T-helper 1 cell treated with Interleukin-12 subunit alpha and Interleukin-12 subunit beta and Interleukin-4 antibody, amounts not matched to agents 30 μg/mL and 1 μg/mL, for 36 hours (primary cell): ENCODE results near the gene EDIL3.

Experiments used
- H3K27ac Mint-ChIP-seq: one replicate; pipeline ENCODE4 v1.8.0; 2021; ENCODE audit warnings: mild to moderate bottlenecking, mixed read lengths
- H3K27me3 Mint-ChIP-seq: one replicate; pipeline ENCODE4 v1.8.0; 2021; ENCODE audit warnings: low read depth, mixed read lengths
- H3K36me3 Mint-ChIP-seq: one replicate; pipeline ENCODE4 v1.8.0; 2021; ENCODE audit warnings: low read depth, mixed read lengths
- H3K4me1 Mint-ChIP-seq: one replicate; pipeline ENCODE4 v1.8.0; 2021; ENCODE audit warnings: low read depth, mixed read lengths
- H3K4me3 Mint-ChIP-seq: one replicate; pipeline ENCODE4 v1.8.0; 2021; ENCODE audit warnings: mild to moderate bottlenecking, moderate library complexity, mixed read lengths
- H3K9me3 Mint-ChIP-seq: one replicate; pipeline ENCODE4 v1.8.0; 2021; ENCODE audit warnings: mixed read lengths

EDIL3 gene

GRCh38 chr5:84384604-84385575 lies at the start of gene EDIL3:
TSS of gene EDIL3 (minus strand) at chr5:84384880. CDS start at chr5:84384374, 506 bp downstream.
- Mint-ChIP-seq H3K4me1 (peaks cover 5% of the 10 kb centered on the region), H3K36me3 (no peaks in the 10 kb centered on the region), H3K27ac (no peak within 1 kb of the TSS), H3K27me3 (peaks cover 56% of the 10 kb centered on the region), H3K4me3 (no peak within 1 kb of the TSS), H3K9me3 (no peaks in the 10 kb centered on the region)

GRCh38 chr5:84433461-84433860 lies 48.8 kb upstream of the EDIL3 start:
- H3K4me3 Mint-ChIP-seq = no peak overlapping the region
- H3K9me3 Mint-ChIP-seq = no peaks in the 10 kb centered on the region
- H3K4me1 Mint-ChIP-seq = no peaks in the 10 kb centered on the region
- no peaks in the 10 kb centered on the region for H3K36me3 Mint-ChIP-seq
- H3K27me3 Mint-ChIP-seq = no peaks in the 10 kb centered on the region
- no peak overlapping the region for H3K27ac Mint-ChIP-seq

GRCh38 chr5:84430863-84431663 lies 46.4 kb upstream of the EDIL3 start:
- no peaks in the 10 kb centered on the region for H3K36me3 Mint-ChIP-seq
- no peaks in the 10 kb centered on the region for H3K9me3 Mint-ChIP-seq
- H3K4me3 Mint-ChIP-seq = no peak overlapping the region
- H3K27me3 Mint-ChIP-seq = no peaks in the 10 kb centered on the region
- no peaks in the 10 kb centered on the region for H3K4me1 Mint-ChIP-seq
- no peak overlapping the region for H3K27ac Mint-ChIP-seq

- no peak overlapping the region for H3K4me3 Mint-ChIP-seq
- no peak overlapping the region for H3K27ac Mint-ChIP-seq
- no peaks in the 10 kb centered on the region for H3K4me1 Mint-ChIP-seq
- H3K27me3 Mint-ChIP-seq = no peaks in the 10 kb centered on the region
- no peaks in the 10 kb centered on the region for H3K36me3 Mint-ChIP-seq
- no peaks in the 10 kb centered on the region for H3K9me3 Mint-ChIP-seq
Measured at GRCh38 chr5:84430079-84430478, 45.4 kb upstream of the EDIL3 start.

GRCh38 chr5:84425365-84425881 lies 40.7 kb upstream of the EDIL3 start:
- H3K4me3 Mint-ChIP-seq = no peak overlapping the region
- H3K27ac Mint-ChIP-seq = no peak overlapping the region
- no peaks in the 10 kb centered on the region for H3K27me3 Mint-ChIP-seq
- H3K4me1 Mint-ChIP-seq = no peaks in the 10 kb centered on the region
- no peaks in the 10 kb centered on the region for H3K36me3 Mint-ChIP-seq
- no peaks in the 10 kb centered on the region for H3K9me3 Mint-ChIP-seq

- Mint-ChIP-seq H3K27me3 (no peaks in the 10 kb centered on the region), H3K36me3 (no peaks in the 10 kb centered on the region), H3K4me3 (no peak overlapping the region), H3K9me3 (no peaks in the 10 kb centered on the region), H3K4me1 (no peaks in the 10 kb centered on the region), H3K27ac (no peak overlapping the region)
Measured at GRCh38 chr5:84419742-84420141, 35.1 kb upstream of the EDIL3 start.

- Mint-ChIP-seq H3K36me3 (no peaks in the 10 kb centered on the region), H3K27ac (no peak overlapping the region), H3K27me3 (no peaks in the 10 kb centered on the region), H3K9me3 (no peaks in the 10 kb centered on the region), H3K4me3 (no peak overlapping the region), H3K4me1 (no peaks in the 10 kb centered on the region)
Measured at GRCh38 chr5:84411832-84412605, 27.3 kb upstream of the EDIL3 start.

GRCh38 chr5:84406111-84406510 lies 21.4 kb upstream of the EDIL3 start:
- H3K36me3 Mint-ChIP-seq = no peaks in the 10 kb centered on the region
- no peaks in the 10 kb centered on the region for H3K27me3 Mint-ChIP-seq
- H3K4me1 Mint-ChIP-seq = no peaks in the 10 kb centered on the region
- no peaks in the 10 kb centered on the region for H3K9me3 Mint-ChIP-seq
- no peak overlapping the region for H3K4me3 Mint-ChIP-seq
- H3K27ac Mint-ChIP-seq = no peak overlapping the region

GRCh38 chr5:84403773-84404172 lies 19.1 kb upstream of the EDIL3 start:
- H3K4me1 Mint-ChIP-seq = no peaks in the 10 kb centered on the region
- H3K36me3 Mint-ChIP-seq = no peaks in the 10 kb centered on the region
- no peaks in the 10 kb centered on the region for H3K9me3 Mint-ChIP-seq
- H3K27me3 Mint-ChIP-seq = no peaks in the 10 kb centered on the region
- H3K27ac Mint-ChIP-seq = no peak overlapping the region
- no peak overlapping the region for H3K4me3 Mint-ChIP-seq

- Mint-ChIP-seq H3K9me3 (no peaks in the 10 kb centered on the region), H3K4me3 (no peak overlapping the region), H3K4me1 (no peaks in the 10 kb centered on the region), H3K27ac (no peak overlapping the region), H3K36me3 (no peaks in the 10 kb centered on the region), H3K27me3 (no peaks in the 10 kb centered on the region)
Measured at GRCh38 chr5:84397385-84397784, 12.7 kb upstream of the EDIL3 start.

- Mint-ChIP-seq H3K9me3 (no peaks in the 10 kb centered on the region), H3K27me3 (peaks cover 4% of the 10 kb centered on the region), H3K4me1 (no peaks in the 10 kb centered on the region), H3K27ac (no peak overlapping the region), H3K36me3 (no peaks in the 10 kb centered on the region), H3K4me3 (no peak overlapping the region)
Measured at GRCh38 chr5:84393969-84394368, 9.3 kb upstream of the EDIL3 start.

GRCh38 chr5:84392836-84393235 lies 8.2 kb upstream of the EDIL3 start:
- Mint-ChIP-seq H3K4me1 (no peaks in the 10 kb centered on the region), H3K9me3 (no peaks in the 10 kb centered on the region), H3K4me3 (no peak overlapping the region), H3K27me3 (peaks cover 4% of the 10 kb centered on the region), H3K27ac (no peak overlapping the region), H3K36me3 (no peaks in the 10 kb centered on the region)

- H3K27me3 Mint-ChIP-seq = peaks cover 56% of the 10 kb centered on the region
- no peaks in the 10 kb centered on the region for H3K36me3 Mint-ChIP-seq
- no peak overlapping the region for H3K27ac Mint-ChIP-seq
- H3K4me3 Mint-ChIP-seq = no peak overlapping the region
- H3K4me1 Mint-ChIP-seq = peaks cover 5% of the 10 kb centered on the region
- no peaks in the 10 kb centered on the region for H3K9me3 Mint-ChIP-seq
Measured at GRCh38 chr5:84385705-84386104, 1.0 kb upstream of the EDIL3 start.
